ENCODE results near the gene BHLHA15. TPM values are rescaled to one million over a fixed set of nuclear protein-coding genes. Genes with fewer than 3 reads are reported as not detected.

The BHLHA15 gene
- total RNA-seq, 2 donors from 2014 or later, result 247 to 584 TPM

DNA sequence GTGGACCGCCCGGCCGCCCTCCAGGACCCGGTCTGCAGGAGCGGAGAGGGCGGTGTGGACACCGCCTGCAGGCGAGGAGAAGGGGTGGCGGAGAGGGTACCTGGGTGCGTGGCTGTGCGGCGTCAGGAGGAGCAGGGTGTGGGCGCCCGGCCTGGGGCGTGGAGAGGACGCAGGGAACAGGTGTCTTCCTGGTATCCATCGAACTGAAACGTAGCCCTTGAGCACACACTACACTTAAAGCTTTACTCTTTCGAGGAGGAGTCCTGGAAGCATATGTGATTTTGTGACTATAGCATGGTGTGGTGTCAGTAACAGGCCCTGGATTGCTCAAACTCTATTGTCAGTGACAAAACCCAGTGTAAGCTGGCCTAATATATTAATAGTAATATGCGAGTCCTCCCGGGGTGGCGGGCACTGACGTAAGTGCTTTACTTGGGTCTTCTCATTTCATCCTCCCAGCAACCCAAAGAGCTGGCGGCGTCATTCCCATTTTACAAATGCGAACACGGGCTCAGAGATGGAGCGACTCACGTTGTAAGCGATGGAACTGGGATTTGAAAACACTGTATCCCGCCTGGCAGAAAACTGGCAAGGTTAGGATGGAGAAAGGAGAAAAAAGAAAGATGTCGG is 41.3 kb downstream of the BHLHA15 start:
- peaks cover 37% of the 10 kb centered on the region for H3K4me1 ChIP-seq
- no peaks in the 10 kb centered on the region for H3K27me3 ChIP-seq
- intact Hi-C loops (cut with DNase I), result no loop called here
- TF ChIP-seq, protein P1, sequence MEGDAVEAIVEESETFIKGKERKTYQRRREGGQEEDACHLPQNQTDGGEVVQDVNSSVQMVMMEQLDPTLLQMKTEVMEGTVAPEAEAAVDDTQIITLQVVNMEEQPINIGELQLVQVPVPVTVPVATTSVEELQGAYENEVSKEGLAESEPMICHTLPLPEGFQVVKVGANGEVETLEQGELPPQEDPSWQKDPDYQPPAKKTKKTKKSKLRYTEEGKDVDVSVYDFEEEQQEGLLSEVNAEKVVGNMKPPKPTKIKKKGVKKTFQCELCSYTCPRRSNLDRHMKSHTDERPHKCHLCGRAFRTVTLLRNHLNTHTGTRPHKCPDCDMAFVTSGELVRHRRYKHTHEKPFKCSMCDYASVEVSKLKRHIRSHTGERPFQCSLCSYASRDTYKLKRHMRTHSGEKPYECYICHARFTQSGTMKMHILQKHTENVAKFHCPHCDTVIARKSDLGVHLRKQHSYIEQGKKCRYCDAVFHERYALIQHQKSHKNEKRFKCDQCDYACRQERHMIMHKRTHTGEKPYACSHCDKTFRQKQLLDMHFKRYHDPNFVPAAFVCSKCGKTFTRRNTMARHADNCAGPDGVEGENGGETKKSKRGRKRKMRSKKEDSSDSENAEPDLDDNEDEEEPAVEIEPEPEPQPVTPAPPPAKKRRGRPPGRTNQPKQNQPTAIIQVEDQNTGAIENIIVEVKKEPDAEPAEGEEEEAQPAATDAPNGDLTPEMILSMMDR (IDR thresholded peaks at IDR 0.05), result no peak
- peak in 1 of 3 donors; percentile 68 for TF ChIP-seq POLR2A (IDR thresholded peaks at IDR 0.05)
- H3K9me3 ChIP-seq, result no peaks in the 10 kb centered on the region
- H3K36me3 ChIP-seq (replicated peaks in 1 of 2; ENCODE audit: insufficient read depth in 1 of 2, low read depth in 2 of 2), result peaks cover 0 to 3% of the 10 kb centered on the region in 2 donors
- DNase-seq, result no peak
- peak overlapping the region; percentile 86 to 98 (median 92) for H3K27ac ChIP-seq
- H3K4me3 ChIP-seq, result peak overlapping the region; percentile 75 to 83
- WGBS, 2 donors, result 8 to 24% methylated on average over 13 to 32 of the region's 32 CpGs
- no peak for ATAC-seq

DNA sequence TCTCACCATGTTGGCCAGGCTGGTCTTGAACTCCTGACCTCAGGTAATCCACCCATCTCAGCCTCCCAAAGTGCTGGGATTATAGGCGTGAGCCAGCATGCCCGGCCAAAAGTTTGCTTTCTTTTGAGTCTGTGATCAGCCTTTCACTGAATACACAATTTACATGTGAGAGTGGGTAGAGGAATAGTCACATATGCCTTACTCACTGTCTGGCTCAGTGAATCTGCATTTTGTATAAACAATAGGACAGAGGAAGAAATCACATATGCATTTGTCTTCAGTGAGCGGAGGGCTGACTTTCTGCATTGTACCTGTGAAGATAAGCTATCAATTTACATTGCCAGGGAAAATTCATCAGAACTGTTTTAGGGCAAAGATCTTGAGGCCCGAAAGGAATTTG is 43.3 kb downstream of the BHLHA15 start:
- no peak for ATAC-seq
- Histone ChIP-seq H3K4me1 (peaks cover 31% of the 10 kb centered on the region), H3K27ac (no peak overlapping the region), H3K36me3 (replicated peaks in 1 of 2; ENCODE audit: insufficient read depth in 1 of 2, low read depth in 2 of 2) (peaks cover 0 to 5% of the 10 kb centered on the region in 2 donors), H3K27me3 (no peaks in the 10 kb centered on the region), H3K9me3 (no peaks in the 10 kb centered on the region), H3K4me3 (no peak overlapping the region)
- WGBS, 2 donors, result 79 to 84% methylated on average over 4 of the region's 4 CpGs
- TF ChIP-seq, protein P1 (IDR thresholded peaks at IDR 0.05), result no peak
- no peak for TF ChIP-seq POLR2A (IDR thresholded peaks at IDR 0.05)
- intact Hi-C loops (cut with DNase I), result no loop called here
- no peak for DNase-seq

DNA sequence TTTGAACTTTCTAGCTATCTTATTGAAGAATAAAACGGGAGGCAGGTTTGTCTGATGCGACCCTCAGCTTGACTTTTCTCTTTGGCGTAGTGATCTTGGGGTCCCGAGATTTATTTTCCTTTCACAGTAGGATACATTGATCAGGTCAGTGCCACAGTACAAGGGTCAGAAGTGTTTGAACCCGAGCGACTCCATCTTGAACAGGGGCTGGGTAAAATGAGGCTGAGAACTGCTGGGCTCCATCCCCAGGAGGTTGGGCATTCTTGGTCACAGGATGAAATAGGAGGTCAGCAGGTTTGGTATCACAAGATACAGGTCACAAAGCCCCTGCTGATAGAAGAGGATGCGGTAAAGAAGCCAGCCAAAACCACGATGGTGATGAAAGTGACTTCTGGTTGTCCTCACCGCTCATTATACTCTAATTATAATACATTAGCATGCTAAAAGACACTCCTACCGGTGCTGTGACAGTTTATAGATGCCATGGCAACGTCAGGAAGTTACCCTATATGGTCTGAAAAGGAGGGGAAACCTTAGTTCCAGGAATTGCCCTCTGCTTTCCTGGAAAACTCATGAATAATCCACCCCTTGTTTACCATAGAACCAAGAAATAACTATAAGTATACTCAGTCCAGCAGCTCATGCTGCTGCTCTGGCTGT is 43.8 kb downstream of the BHLHA15 start:
- ATAC-seq, result no peak
- Histone ChIP-seq H3K9me3 (no peaks in the 10 kb centered on the region), H3K36me3 (replicated peaks in 1 of 2; ENCODE audit: insufficient read depth in 1 of 2, low read depth in 2 of 2) (peaks cover 0 to 5% of the 10 kb centered on the region in 2 donors), H3K4me3 (no peak overlapping the region), H3K27me3 (no peaks in the 10 kb centered on the region), H3K4me1 (peaks cover 26% of the 10 kb centered on the region), H3K27ac (no peak overlapping the region)
- 77 to 78% methylated on average over 11 of the region's 11 CpGs for WGBS, 2 donors
- no peak for TF ChIP-seq POLR2A (IDR thresholded peaks at IDR 0.05)
- TF ChIP-seq, protein P1 (IDR thresholded peaks at IDR 0.05), result no peak
- intact Hi-C loops (cut with DNase I), result no loop called here
- DNase-seq, result no peak

DNA sequence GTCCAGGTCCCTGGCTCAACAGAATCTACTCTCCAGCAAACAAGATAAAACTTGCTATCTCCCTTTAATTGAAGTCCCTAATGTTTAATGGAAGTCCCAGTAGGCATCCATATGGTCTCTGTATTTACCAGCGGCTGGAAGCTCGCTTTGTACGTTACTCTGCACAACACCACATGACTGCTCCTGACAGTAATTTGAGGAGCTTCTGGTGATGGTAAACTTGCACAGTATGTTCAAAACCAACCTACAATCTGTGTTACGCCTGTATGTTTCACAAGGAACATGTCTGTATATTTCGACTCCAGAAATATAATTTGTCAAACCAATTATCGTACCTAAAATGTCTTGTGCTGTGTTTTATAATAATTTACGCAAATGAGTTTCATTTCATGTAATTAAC is 45.2 kb downstream of the BHLHA15 start:
- H3K4me1 ChIP-seq, result peaks cover 13% of the 10 kb centered on the region
- intact Hi-C loops (cut with DNase I), result no loop called here
- ATAC-seq, result no peak
- TF ChIP-seq POLR2A (IDR thresholded peaks at IDR 0.05), result no peak
- TF ChIP-seq, protein P1 (IDR thresholded peaks at IDR 0.05), result no peak
- H3K36me3 ChIP-seq (replicated peaks in 1 of 2; ENCODE audit: insufficient read depth in 1 of 2, low read depth in 2 of 2), result peaks cover 0 to 5% of the 10 kb centered on the region in 2 donors
- no peaks in the 10 kb centered on the region for H3K27me3 ChIP-seq
- no peak overlapping the region for H3K4me3 ChIP-seq
- H3K9me3 ChIP-seq, result no peaks in the 10 kb centered on the region
- no peak overlapping the region for H3K27ac ChIP-seq
- WGBS, 2 donors, result 93 to 98% methylated on average over 7 of the region's 7 CpGs
- no peak for DNase-seq

Measured in body of pancreas (tissue), 4 donors.